Thymus (tissue), 11 donors: ENCODE results near the gene HEATR5A. TPM values are rescaled to one million over a fixed set of nuclear protein-coding genes. Genes with fewer than 3 reads are reported as not detected.
"Not testable (repeated sequence)": the region's sequence is repeated elsewhere in the genome, so short reads cannot be mapped to it uniquely, and the experiment has no call there.

Experiments
- DNase-seq, 9 donors: peaks; one replicate each; pipeline ENCODE4 v3.0.0-alpha.2; 2013; ENCODE audit warnings: low spot score in 9 of 9, low read depth in 6 of 9, missing footprints in 1 of 9
- H3K27ac ChIP-seq, 2 donors: one replicate each; pipeline ENCODE4 v1.5.1; 2013; ENCODE audit warnings: control low read depth in 1 of 2, low read depth in 1 of 2, low read length in 1 of 2, mild to moderate bottlenecking in 1 of 2, moderate library complexity in 1 of 2
- H3K27me3 ChIP-seq, 2 donors: one replicate each; pipeline ENCODE4 v1.5.1; 2013; ENCODE audit warnings: low read length in 1 of 2; ENCODE audit not compliant: control insufficient read depth in 2 of 2, insufficient read depth in 1 of 2
- H3K36me3 ChIP-seq, 2 donors: one replicate each; pipeline ENCODE4 v1.5.1; 2013; ENCODE audit warnings: low read length in 1 of 2, mild to moderate bottlenecking in 1 of 2, moderate library complexity in 1 of 2; ENCODE audit not compliant: control insufficient read depth in 2 of 2, insufficient read depth in 2 of 2
- H3K4me1 ChIP-seq, 2 donors: one replicate each; pipeline ENCODE4 v1.5.1; 2013; ENCODE audit warnings: low read length in 2 of 2; ENCODE audit not compliant: control insufficient read depth in 2 of 2, insufficient read depth in 2 of 2
- H3K4me3 ChIP-seq, 2 donors: one replicate each; pipeline ENCODE4 v1.5.1; 2013; ENCODE audit warnings: low read length in 2 of 2, control low read depth in 1 of 2, mild to moderate bottlenecking in 1 of 2
- H3K9me3 ChIP-seq, 2 donors: one replicate each; pipeline ENCODE4 v1.5.1; 2013; ENCODE audit warnings: low read length in 1 of 2, mild to moderate bottlenecking in 1 of 2; ENCODE audit not compliant: control insufficient read depth in 2 of 2, insufficient read depth in 1 of 2
- WGBS: extraction: QIAGEN DNeasy Blood & Tissue Kit; methylation state at CpG from one replicate; pipeline ENCODE4 v1.1.7; 2013; 5-methylcytosine and 5-hydroxymethylcytosine counted together
- polyA plus RNA-seq: library from polyadenylated mRNA; stranded (reverse); fragments of 200-250 nt; gene quantifications from one replicate; pipeline ENCODE4 v1.2.3, GENCODE V29; 2013
- total RNA-seq: library from RNA; stranded (reverse); fragments of 120-200 nt; gene quantifications from one replicate; pipeline ENCODE4 v1.2.4, GENCODE V29; 2013
- donor health status: healthy.

Gene HEATR5A
- total and polyA plus RNA-seq, 2 donors, result 7.5 to 10.9 TPM

GRCh38 chr14:31329876-31330521, 90.4 kb downstream of the HEATR5A start:
- not testable (repeated sequence) for H3K36me3 ChIP-seq, H3K4me1 ChIP-seq, H3K27me3 ChIP-seq, H3K27ac ChIP-seq, H3K4me3 ChIP-seq
- WGBS, result 99% methylated on average over 8 of the region's 8 CpGs
- DNase-seq, result peak in 1 of 9 donors; percentile 1
- H3K9me3 ChIP-seq, result peaks cover 0 to 21% of the 10 kb centered on the region in 2 donors

GRCh38 chr14:31326111-31326510, 94.2 kb downstream of the HEATR5A start:
- peak in 1 of 9 donors; percentile 12 for DNase-seq
- no peak overlapping the region for H3K27ac ChIP-seq
- H3K4me3 ChIP-seq, result no peak overlapping the region
- H3K27me3 ChIP-seq, result no peaks in the 10 kb centered on the region
- H3K36me3 ChIP-seq, result no peaks in the 10 kb centered on the region
- no peaks in the 10 kb centered on the region for H3K4me1 ChIP-seq
- peaks cover 0 to 18% of the 10 kb centered on the region in 2 donors for H3K9me3 ChIP-seq

- 99% methylated on average over 2 of the region's 2 CpGs for WGBS
- Histone ChIP-seq H3K27ac (no peak overlapping the region), H3K27me3 (no peaks in the 10 kb centered on the region), H3K36me3 (no peaks in the 10 kb centered on the region), H3K9me3 (no peaks in the 10 kb centered on the region), H3K4me3 (no peak overlapping the region), H3K4me1 (no peaks in the 10 kb centered on the region)
- no peak for DNase-seq
These were observed 96.9 kb downstream of the HEATR5A start for GRCh38 chr14:31323419-31323818.

- Histone ChIP-seq H3K9me3 (no peaks in the 10 kb centered on the region), H3K27me3 (no peaks in the 10 kb centered on the region), H3K4me1 (no peaks in the 10 kb centered on the region), H3K27ac (no peak overlapping the region), H3K4me3 (no peak overlapping the region), H3K36me3 (no peaks in the 10 kb centered on the region)
- 97% methylated on average over 14 of the region's 14 CpGs for WGBS
- DNase-seq, result no peak
These were observed 99.2 kb downstream of the HEATR5A start for GRCh38 chr14:31320922-31321766.

- Histone ChIP-seq H3K9me3 (no peaks in the 10 kb centered on the region), H3K27ac (no peak overlapping the region), H3K4me3 (no peak overlapping the region), H3K4me1 (no peaks in the 10 kb centered on the region), H3K36me3 (no peaks in the 10 kb centered on the region), H3K27me3 (no peaks in the 10 kb centered on the region)
- WGBS, result 99% methylated on average over 6 of the region's 6 CpGs
- no peak for DNase-seq
These were observed 100.1 kb downstream of the HEATR5A start for GRCh38 chr14:31320216-31320615.

- H3K4me1 ChIP-seq, result no peaks in the 10 kb centered on the region
- H3K36me3 ChIP-seq, result no peaks in the 10 kb centered on the region
- no peaks in the 10 kb centered on the region for H3K27me3 ChIP-seq
- H3K27ac ChIP-seq, result no peak overlapping the region
- WGBS, result 98% methylated on average over 5 of the region's 5 CpGs
- no peak for DNase-seq
- no peaks in the 10 kb centered on the region for H3K9me3 ChIP-seq
- H3K4me3 ChIP-seq, result no peak overlapping the region
These were observed 100.6 kb downstream of the HEATR5A start for GRCh38 chr14:31319701-31320100.

GRCh38 chr14:31312934-31313333, 107.4 kb downstream of the HEATR5A start:
- 45% methylated on average over 1 of the region's 1 CpG for WGBS

GRCh38 chr14:31312370-31312769, 108.0 kb downstream of the HEATR5A start:
- not testable (repeated sequence) for H3K9me3 ChIP-seq, DNase-seq, H3K4me1 ChIP-seq, H3K36me3 ChIP-seq, H3K27ac ChIP-seq, H3K4me3 ChIP-seq, H3K27me3 ChIP-seq
- 98% methylated on average over 6 of the region's 6 CpGs for WGBS

More at GRCh38 chr14:31312934-31313333, 107.4 kb downstream of the HEATR5A start:
- H3K27ac ChIP-seq, result no peak overlapping the region
- H3K9me3 ChIP-seq, result no peaks in the 10 kb centered on the region
- H3K27me3 ChIP-seq, result no peaks in the 10 kb centered on the region
- DNase-seq, result no peak
- no peak overlapping the region for H3K4me3 ChIP-seq
- H3K36me3 ChIP-seq, result no peaks in the 10 kb centered on the region
- H3K4me1 ChIP-seq, result no peaks in the 10 kb centered on the region

GRCh38 chr14:31307618-31308017, 112.7 kb downstream of the HEATR5A start:
- Histone ChIP-seq H3K27me3 (no peaks in the 10 kb centered on the region), H3K27ac (no peak overlapping the region), H3K9me3 (no peaks in the 10 kb centered on the region), H3K36me3 (no peaks in the 10 kb centered on the region), H3K4me3 (no peak overlapping the region), H3K4me1 (no peaks in the 10 kb centered on the region)
- WGBS, result over 99% methylated on average over 3 of the region's 3 CpGs
- no peak for DNase-seq
